Muscle layer of colon (tissue), 2 donors: Measurements from ENCODE around the gene RTN4R.

Source experiments
- H3K27ac ChIP-seq: one replicate; pipeline ENCODE4 v1.7.0; 2013; ENCODE audit warnings: low read depth, mild to moderate bottlenecking, low read length, moderate library complexity
- H3K27me3 ChIP-seq, 2 donors: one replicate each; pipeline ENCODE4 v1.7.0; 2013; ENCODE audit warnings: low read length in 2 of 2, mild to moderate bottlenecking in 2 of 2; ENCODE audit not compliant: insufficient read depth in 2 of 2, control insufficient read depth in 1 of 2
- H3K36me3 ChIP-seq: one replicate; pipeline ENCODE4 v1.7.0; 2013; ENCODE audit warnings: mild to moderate bottlenecking, low read length; ENCODE audit not compliant: insufficient read depth
- H3K4me1 ChIP-seq: one replicate; pipeline ENCODE4 v1.7.0; 2013; ENCODE audit warnings: mild to moderate bottlenecking, low read length; ENCODE audit not compliant: insufficient read depth
- H3K4me3 ChIP-seq, 2 donors: one replicate each; pipeline ENCODE4 v1.7.0; 2013; ENCODE audit warnings: low read length in 2 of 2, low read depth in 1 of 2, mild to moderate bottlenecking in 1 of 2, moderate library complexity in 1 of 2
- H3K9ac ChIP-seq: one replicate; pipeline ENCODE4 v1.7.0; 2013; ENCODE audit warnings: low read length
- H3K9me3 ChIP-seq: one replicate; pipeline ENCODE4 v1.7.0; 2013; ENCODE audit warnings: mild to moderate bottlenecking, low read length
- donor health status: abdominal sarcoma.
- donor health status: Adenocarcinoma of cecum.

Gene RTN4R

DNA sequence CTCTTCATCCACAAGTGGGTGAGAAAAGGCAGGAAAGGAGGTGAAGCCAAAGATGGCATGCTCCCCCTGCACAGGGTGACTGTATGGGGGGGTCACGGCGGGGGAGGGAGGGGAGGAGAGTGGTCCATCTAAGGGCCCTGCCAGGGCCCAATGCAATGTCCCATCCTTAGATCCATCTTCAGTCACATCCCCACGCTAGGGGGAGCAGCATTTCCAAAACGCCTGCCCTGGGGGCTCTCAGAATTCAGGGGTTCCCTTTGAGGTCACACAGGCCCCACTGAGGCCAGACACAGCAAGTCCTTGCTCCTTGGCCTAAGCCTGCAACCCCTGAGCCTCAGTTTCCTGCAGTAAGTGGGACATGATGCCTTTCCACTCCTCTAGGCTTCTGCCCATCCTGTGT lies 52.4 kb downstream of the RTN4R start:
- H3K36me3 ChIP-seq, result no peaks in the 10 kb centered on the region
- H3K27ac ChIP-seq, result no peak overlapping the region
- no peaks in the 10 kb centered on the region for H3K9me3 ChIP-seq
- no peak overlapping the region for H3K4me3 ChIP-seq
- no peak overlapping the region for H3K9ac ChIP-seq
- H3K4me1 ChIP-seq, result peaks cover 9% of the 10 kb centered on the region
- H3K27me3 ChIP-seq, result no peaks in the 10 kb centered on the region

DNA sequence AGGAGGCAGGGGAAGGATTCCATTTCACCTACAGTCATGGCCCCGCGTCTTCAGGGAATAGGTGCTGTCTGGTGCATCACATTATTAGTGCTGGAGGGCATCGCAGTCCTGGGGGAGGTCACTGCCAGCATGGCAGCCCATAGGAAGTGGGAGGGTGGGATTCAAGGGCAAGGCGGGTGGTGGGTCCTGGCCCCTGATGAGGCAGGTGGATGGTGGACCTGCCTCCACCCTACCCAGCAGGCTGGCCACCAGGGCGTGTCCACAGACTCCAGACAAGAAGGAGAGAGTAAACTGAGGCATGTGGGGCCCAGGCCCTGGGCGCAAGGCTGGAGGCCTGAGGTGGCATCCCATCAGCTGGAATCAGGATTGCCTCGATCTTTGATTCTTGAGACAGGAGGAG lies 53.3 kb downstream of the RTN4R start:
- Histone ChIP-seq H3K9me3 (no peaks in the 10 kb centered on the region), H3K4me3 (no peak overlapping the region), H3K9ac (no peak overlapping the region), H3K27me3 (no peaks in the 10 kb centered on the region), H3K36me3 (no peaks in the 10 kb centered on the region), H3K4me1 (peaks cover 9% of the 10 kb centered on the region), H3K27ac (no peak overlapping the region)

DNA sequence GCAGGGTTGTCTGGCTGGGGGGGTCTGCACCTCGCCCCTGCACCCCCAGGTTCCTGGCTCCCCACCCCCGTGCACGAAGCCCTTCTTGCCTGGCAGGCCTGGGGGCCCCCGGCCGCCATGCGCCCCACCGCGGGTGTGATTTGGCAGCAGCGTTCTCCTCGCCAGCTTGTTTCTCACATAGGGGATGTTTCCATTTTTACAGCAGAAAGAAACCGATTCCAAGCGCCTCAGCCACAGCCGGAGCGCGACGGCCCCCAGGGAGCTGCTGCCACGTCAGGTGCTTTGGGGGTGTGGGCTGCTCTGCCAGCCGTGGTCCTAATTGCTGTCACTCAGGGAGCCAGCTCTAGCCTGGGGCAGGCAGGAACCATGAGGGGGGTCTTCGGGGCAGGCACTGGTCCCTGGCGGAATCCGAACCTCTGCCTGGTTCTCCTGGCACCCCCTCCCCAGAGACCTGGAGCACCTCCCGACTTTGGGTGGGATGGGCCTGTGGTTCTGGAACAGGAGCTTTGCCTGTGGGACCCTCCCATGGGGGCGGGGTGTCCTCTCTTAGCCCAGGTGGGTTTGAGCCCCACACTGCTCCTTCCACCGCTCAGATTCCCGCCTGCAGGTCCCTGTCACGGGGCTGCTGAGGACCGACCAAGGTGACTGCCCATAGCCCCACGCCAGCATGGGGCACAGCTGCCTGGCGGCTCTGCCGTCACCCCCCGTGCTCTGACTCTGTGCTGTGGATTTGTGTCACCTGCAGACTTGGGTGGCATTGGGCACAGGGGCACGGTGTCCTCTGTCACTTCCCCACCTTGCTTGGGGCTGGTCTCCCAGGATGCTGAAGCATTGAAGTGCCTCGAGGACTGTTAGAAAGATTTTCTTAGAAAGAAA lies 54.0 kb downstream of the RTN4R start:
- Histone ChIP-seq H3K9ac (no peak overlapping the region), H3K27ac (no peak overlapping the region), H3K27me3 (no peaks in the 10 kb centered on the region), H3K4me3 (no peak overlapping the region), H3K9me3 (no peaks in the 10 kb centered on the region), H3K36me3 (no peaks in the 10 kb centered on the region), H3K4me1 (peaks cover 9% of the 10 kb centered on the region)

GRCh38 chr22:20212754-20213699 lies 55.1 kb downstream of the RTN4R start:
- Histone ChIP-seq H3K9ac (no peak overlapping the region), H3K36me3 (no peaks in the 10 kb centered on the region), H3K9me3 (no peaks in the 10 kb centered on the region), H3K4me3 (no peak overlapping the region), H3K27ac (no peak overlapping the region), H3K4me1 (peaks cover 9% of the 10 kb centered on the region), H3K27me3 (no peaks in the 10 kb centered on the region)

DNA sequence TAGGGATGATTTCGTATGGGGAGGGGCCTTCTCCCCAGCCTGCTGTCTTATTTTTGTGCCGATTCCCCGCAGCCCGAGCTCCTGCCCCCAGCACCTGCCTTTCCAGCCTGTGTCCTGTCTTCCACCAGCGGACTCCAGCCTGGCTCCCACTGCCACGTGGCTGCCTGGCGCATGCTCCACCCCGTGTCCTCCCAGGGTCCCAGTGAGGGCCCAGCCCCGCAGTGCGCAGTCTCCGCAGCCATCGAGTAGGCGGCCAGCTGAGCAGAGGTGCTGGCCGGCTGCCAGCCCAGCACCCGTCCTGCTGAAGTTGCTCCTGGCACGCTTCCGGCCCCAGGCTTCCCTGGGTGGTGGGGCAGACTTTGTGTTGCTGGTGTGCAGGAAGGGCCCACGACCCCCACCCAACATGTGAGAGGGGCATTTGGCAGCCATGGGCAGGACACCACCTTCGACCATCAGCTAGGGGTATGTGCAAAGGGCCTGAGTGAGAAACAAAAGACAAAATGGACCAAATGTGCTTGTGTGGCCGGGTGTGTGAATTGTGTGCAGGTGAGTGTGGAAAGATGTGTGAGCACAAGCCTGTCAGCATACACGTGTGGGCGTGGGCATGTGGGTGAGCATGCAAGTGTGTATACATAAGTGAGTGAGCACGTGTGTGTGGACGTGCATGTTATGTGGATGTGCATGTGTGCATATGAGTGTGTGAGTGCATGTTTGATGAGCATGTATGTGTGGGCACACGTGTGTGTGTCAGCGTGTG lies 55.9 kb downstream of the RTN4R start:
- Histone ChIP-seq H3K9ac (no peak overlapping the region), H3K27ac (no peak overlapping the region), H3K4me1 (peaks cover 9% of the 10 kb centered on the region), H3K4me3 (no peak overlapping the region), H3K9me3 (no peaks in the 10 kb centered on the region), H3K27me3 (no peaks in the 10 kb centered on the region), H3K36me3 (no peaks in the 10 kb centered on the region)

DNA sequence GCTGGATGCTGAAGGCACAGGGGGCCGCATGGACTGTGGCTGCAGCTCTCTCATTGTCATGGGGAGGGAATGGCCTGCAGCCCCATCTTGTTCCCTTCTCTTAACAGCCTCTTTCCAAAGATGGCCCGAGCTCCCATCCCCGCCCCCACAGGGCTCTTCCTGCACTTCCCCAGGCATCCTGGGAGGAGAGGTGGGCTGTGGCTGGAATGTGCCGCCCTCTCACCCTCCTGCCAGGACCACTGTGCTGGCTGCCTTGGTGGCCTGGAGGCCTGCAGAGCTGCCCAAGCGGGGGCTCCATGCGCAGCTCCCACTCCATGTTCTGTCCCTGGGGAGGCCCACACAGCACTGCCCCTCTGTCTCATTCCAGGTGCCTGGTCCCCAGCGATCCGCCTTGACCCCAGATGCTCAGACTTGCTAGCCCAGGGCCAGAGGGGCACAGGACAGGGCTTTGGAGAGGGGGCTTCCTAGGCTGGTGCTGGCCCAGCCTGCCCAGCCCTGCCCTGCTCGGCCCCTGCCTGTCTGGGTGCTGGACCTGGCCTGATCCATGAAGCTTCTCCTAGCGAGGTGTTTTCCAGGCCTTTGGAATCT lies 56.6 kb downstream of the RTN4R start:
- Histone ChIP-seq H3K4me1 (peaks cover 9% of the 10 kb centered on the region), H3K27ac (no peak overlapping the region), H3K9me3 (no peaks in the 10 kb centered on the region), H3K9ac (no peak overlapping the region), H3K27me3 (no peaks in the 10 kb centered on the region), H3K4me3 (no peak overlapping the region), H3K36me3 (no peaks in the 10 kb centered on the region)

DNA sequence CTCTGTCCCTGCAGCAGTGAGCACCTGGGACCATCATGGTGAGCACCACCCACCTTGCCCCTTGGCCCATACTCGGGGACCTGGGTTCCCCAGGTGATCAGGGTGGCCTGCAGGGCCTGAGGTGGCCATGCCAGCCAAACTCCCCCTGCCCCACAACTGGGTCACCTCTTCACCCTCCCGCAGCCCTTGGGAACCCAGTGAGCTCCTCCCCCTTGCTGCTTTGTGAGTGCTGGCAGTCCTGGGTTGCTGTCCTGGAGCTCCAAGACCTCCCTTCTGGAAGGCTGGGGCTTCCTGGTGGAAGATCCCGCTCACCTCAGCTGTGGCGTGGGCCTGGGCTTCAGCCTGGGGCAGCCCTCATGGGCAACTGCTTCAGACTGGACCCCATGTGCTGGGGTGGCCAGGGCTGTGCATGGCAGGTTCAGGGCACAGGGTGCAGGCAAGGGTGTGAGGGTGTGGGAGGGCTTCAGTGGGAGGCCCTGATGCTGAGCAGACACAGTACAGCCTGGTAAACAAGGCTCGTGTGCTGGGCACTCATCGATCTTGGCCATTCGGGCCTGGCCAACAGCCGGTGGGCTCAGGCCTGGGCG lies 57.6 kb downstream of the RTN4R start:
- no peak overlapping the region for H3K9ac ChIP-seq
- H3K9me3 ChIP-seq, result no peaks in the 10 kb centered on the region
- no peak overlapping the region for H3K4me3 ChIP-seq
- peaks cover 9% of the 10 kb centered on the region for H3K4me1 ChIP-seq
- H3K27ac ChIP-seq, result no peak overlapping the region
- H3K36me3 ChIP-seq, result no peaks in the 10 kb centered on the region
- peaks cover 0 to under 1% of the 10 kb centered on the region in 2 donors for H3K27me3 ChIP-seq

DNA sequence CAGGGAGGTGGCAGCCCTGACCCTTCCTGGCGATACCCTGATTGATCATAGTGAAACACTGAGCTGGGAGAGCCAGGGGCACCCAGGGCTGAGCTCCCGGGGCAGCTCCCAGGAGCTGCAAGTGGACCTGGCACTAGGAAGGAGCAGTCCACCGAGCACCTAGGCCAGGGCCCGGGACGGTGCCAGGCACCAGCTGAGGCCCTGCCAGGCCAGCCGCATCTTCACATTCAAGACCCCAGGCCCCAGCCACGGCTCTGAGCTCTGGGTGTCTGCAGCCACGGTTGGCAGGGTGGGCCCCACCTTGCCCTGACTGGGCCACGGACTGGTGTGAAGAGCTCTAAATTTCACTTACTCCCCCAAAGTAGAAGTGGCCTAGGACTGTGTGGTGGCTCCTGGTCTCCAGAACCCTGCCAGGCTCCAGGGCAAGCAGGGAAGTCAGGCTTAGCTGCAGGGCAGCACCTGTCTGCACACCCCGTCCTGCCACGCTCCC lies 58.3 kb downstream of the RTN4R start:
- H3K4me1 ChIP-seq, result peaks cover 9% of the 10 kb centered on the region

DNA sequence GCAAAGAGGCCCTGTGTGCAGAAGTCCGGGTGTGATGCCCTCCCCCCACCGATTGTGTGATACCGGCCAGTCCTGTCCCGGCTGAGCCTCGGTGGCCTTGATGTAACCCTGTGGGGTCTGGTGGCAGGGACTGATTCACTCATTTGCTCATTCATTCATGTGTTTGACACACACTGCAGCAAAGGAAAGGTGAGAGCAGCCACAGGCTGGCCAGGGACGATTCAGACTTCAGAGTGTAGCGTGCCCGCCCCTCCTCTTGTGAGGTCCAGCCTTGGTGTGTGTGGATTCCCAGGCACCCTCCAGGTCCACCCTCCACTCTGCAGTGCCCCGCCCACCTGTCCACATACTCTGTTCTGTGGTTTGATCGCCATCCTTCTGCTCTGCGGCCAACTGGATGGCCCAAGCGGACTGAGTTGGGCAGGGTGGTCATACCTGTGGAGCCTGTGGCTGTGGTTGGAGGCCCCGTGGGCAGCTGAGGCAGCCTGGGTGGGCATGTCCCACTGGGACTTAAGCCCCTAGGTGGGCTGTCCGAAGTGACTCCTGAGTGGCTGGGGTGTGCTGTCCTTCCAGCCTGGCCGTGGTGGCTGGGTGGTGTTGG lies 59.3 kb downstream of the RTN4R start:
- Histone ChIP-seq H3K9ac (no peak overlapping the region), H3K4me1 (peaks cover 13% of the 10 kb centered on the region), H3K36me3 (no peaks in the 10 kb centered on the region), H3K9me3 (no peaks in the 10 kb centered on the region), H3K4me3 (no peak overlapping the region), H3K27ac (no peak overlapping the region), H3K27me3 (peaks cover 0 to 6% of the 10 kb centered on the region in 2 donors)

More for the DNA sequence above, 58.3 kb downstream of the RTN4R start:
- Histone ChIP-seq H3K4me3 (no peak overlapping the region), H3K9me3 (no peaks in the 10 kb centered on the region), H3K27ac (no peak overlapping the region), H3K27me3 (peaks cover 0 to 6% of the 10 kb centered on the region in 2 donors), H3K36me3 (no peaks in the 10 kb centered on the region), H3K9ac (no peak overlapping the region)

DNA sequence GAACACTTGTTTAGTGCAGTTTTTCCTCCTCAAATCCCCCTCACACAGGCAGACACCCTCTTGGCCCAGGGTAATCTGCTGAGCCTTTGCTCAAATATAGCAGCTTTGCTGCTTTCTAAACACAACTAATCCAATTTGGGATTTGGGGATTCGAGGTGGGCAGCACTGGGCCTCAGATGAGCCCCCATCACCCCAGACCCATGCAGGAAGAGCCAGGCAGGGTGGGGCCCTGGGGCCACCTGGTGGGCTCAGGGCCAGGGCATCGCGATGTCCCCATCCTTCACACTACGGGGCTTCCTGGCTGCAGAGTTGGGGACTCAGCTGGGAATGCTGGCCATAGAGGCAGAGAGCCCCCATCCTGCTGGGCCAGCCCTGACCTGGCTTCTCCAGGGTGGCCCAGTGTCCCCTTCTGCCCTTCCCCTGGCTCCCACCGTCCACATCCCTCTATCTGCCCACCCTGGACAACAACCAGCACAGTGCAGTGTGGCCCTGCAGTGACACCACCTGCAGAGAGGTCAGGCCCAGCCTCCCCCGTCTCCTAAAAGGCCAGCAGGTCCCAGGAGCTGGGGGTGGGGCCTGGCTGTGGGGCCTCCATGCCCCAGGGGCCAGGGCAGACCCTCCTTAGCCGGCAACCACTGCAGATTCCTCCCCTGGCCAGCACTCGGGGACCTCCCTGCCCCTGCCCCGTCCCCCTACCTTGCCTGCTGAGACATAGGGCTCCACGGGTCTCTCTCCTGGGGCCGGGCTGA lies 60.7 kb downstream of the RTN4R start:
- no peaks in the 10 kb centered on the region for H3K36me3 ChIP-seq
- no peaks in the 10 kb centered on the region for H3K9me3 ChIP-seq
- no peak overlapping the region for H3K27ac ChIP-seq
- H3K9ac ChIP-seq, result no peak overlapping the region
- peak overlapping the region in 1 of 2 donors; percentile 55 for H3K4me3 ChIP-seq
- H3K27me3 ChIP-seq, result peaks cover 0 to 6% of the 10 kb centered on the region in 2 donors
- H3K4me1 ChIP-seq, result peaks cover 15% of the 10 kb centered on the region
